NCI-H1436 (cell line): ENCODE results near the gene TRIM34.
"Not testable (repeated sequence)": the region's sequence is repeated elsewhere in the genome, so short reads cannot be mapped to it uniquely, and the experiment has no call there.

Experiments used
- DNase-seq: peaks from one replicate; lab custom pipeline; 2025; lab: John Stamatoyannopoulos, UW

TRIM34 gene, protein sequence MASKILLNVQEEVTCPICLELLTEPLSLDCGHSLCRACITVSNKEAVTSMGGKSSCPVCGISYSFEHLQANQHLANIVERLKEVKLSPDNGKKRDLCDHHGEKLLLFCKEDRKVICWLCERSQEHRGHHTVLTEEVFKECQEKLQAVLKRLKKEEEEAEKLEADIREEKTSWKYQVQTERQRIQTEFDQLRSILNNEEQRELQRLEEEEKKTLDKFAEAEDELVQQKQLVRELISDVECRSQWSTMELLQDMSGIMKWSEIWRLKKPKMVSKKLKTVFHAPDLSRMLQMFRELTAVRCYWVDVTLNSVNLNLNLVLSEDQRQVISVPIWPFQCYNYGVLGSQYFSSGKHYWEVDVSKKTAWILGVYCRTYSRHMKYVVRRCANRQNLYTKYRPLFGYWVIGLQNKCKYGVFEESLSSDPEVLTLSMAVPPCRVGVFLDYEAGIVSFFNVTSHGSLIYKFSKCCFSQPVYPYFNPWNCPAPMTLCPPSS

DNA sequence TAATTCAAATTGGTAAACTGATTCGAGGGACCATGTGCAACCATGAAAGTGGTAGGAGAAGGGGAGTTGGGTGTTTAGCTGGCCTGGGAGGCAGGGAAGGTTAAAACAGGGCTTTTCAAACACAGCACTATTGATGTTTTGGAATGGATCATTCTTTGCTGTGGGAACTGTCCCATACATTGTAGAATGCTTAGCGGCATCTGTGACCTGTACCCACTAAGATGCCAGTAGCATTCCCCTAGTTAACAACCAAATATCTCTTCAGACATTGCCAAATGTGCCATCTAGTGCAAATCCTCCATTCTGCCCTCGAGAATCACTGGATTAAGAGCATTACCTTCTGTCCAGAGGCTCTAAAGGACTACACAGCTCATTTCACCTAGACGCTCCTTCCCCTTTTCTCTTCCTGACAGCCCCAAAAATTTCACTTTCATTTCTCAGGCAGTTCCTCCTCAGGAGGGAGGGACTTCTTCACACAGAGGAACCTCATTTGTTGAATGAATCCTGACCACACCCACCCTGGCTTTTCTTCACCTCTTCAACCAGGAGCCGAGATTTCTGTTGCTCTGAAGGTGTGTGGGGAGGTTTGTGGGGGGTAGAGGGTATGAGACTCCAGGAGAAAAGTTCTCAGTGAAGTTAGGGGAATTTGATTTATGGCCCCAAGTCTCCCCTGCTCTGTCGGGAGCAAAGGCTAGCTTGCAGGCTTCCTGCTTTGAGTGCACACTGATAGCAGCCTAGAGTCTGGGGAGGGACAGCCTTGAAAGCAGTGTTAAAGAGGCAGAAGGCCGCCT lies at the start of gene TRIM34:
TSS of gene TRIM34 (plus strand) at position 513 of the 791 bp plus-strand sequence. CDS start 7,331 bp downstream, outside the sequence.
- DNase-seq = no peak

DNA sequence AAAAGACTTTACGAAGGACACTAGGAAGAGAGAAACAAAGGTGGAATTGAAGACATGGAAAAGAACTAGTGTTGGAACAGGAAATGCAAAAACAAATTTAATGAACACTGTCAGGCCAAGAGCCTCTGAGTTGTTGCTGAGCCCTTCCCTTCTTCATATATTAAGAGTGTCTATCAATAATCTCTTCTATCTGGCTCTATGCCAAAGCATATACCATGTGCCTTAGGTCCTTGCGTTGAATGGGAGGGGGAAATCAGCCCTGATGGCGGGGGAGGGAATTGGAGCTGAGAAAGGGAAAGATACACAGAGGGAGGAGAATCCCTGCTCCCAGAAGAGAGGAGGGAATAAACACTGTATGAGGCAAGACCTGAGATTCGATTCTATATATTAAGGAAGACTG lies 49.6 kb upstream of the TRIM34 start:
- no peak for DNase-seq

DNA sequence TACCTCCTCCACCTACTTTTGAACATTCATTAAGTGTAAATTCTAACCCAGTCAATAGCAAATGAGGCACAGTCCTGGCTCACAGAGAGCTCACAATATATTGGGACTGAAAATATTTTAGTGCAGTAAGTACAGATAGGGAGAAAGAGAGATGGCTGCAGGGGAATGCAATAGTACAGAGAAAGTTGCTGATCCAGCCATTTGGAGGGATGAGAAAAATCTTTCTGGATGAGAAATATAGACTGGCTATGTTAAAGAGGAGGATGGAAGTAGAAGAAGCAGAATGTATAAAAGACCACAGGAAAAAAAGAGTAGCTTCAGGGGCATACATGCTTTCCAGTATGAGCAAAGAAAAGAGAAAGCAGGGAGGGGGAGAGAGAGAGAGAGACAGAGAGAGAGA lies 47.7 kb upstream of the TRIM34 start:
- DNase-seq = no peak

DNA sequence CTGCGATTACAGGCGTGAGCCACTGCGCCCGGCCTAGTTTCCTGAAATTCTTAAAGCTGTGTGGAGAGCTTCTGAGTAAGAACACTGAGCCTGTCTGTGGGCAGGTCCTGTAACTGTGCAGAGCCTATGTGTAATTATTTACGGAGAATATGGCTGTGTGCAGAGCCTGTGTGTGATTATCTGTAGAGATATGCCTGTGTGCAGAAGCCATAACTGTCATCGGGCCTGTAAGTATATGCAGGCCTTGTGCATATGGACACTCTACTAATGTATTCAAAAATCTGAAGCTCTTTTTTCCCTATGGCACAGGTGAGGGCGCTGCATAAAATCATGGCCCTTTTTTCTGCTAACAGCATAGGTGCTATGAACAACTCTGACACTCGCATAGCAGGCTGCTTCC lies 44.2 kb upstream of the TRIM34 start, which contains the start of gene OR52B6:
TSS of gene OR52B6 (plus strand) at position 301 of the 400 bp plus-strand sequence. CDS start at position 301, 0 bp downstream.
- DNase-seq = no peak

DNA sequence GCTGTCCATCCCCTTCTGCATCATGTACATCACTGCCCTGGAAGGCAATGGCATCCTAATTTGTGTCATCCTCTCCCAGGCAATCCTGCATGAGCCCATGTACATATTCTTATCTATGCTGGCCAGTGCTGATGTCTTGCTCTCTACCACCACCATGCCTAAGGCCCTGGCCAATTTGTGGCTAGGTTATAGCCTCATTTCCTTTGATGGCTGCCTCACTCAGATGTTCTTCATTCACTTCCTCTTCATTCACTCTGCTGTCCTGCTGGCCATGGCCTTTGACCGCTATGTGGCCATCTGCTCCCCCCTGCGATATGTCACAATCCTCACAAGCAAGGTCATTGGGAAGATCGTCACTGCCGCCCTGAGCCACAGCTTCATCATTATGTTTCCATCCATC lies 43.8 kb upstream of the TRIM34 start:
- DNase-seq = no peak

DNA sequence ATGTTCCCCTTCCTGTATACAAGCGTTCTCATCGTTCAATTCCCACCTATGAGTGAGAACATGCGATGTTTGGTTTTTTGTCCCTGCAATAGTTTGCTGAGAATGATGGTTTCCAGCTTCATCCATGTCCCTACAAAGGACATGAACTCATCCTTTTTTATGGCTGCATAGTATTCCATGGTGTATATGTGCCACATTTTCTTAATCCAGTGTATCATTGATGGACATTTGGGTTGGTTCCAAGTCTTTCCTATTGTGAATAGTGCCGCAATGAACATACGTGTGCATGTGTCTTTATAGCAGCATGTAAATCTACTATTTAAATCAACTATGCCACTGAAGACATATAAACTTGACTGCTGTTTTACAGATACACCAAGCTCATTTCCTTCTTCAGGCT lies 40.3 kb upstream of the TRIM34 start:
- DNase-seq = not testable (repeated sequence)

DNA sequence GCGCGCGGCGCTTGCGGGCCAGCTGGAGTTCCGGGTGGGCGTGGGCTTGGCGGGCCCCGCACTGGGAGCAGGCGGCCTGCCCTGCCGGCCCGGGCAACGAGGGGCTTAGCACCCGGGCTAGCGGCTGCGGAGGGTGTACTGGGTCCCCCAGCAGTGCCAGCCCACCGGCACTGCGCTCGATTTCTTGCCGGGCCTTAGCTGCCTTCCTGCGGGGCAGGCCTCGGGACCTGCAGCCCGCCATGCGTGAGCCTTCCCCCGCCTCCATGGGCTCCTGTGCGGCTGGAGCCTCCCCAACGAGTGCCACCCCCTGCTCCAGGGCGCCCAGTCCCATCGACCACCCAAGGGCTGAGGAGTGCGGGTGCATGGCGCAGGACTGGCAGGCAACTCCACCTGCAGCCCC lies 34.9 kb upstream of the TRIM34 start:
- DNase-seq = not testable (repeated sequence)

DNA sequence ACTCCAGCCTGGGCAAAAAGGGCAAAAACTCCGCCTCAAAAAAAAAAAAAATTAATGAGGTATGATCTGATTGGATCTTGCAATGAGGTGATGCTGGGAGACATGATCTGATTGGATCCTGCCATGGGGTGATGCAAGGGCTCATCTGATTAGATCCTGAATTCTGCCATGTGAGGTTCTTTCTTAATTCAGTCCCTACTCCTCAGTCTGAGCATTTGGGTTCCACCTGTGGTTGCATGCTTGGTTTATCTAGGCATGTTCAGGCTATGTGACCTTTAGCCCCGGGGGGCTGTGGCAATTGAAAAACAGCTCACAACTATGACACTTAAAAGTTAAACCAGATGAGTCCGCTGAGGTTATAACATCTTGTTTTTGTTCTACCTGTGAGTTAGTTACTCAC lies 33.2 kb upstream of the TRIM34 start:
- DNase-seq = no peak

DNA sequence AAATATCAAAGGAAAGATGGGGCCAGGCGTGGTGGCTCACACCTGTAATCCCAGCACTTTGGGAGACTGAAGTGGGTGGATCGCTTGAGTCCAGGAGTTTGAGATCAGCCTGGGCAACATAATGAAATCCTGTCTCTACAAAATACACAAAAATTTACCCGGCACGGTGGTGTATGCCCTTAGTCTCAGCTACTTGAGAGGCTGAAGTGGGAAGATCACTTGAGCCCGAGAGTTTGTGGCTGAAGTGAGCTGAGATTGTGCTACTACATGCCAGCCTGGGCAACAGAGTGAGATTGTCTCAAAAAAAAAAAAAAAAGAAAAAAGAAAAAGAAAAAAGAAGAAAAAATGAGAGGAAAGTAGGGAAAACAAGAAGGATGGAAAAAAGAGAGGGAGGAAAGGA lies 32.2 kb upstream of the TRIM34 start:
- no peak for DNase-seq

DNA sequence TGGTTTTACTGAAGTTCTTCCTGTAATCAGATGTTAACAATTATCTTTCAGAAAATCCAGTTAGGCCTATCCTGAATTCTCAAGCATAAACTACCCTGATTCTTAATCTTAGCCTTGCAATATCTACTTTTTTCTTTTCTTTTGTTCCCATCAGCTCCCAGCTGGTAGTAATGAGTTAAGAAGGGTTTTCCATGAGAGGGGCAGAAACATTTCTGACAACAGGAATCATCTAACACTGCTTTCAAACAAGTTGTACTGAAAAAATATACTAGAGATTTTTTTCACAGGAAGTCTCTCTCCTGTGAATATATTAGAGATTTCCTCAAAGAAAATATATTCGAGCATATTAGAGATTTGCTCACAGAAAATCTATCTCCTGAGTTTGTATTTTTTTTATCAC lies 31.7 kb upstream of the TRIM34 start:
- no peak for DNase-seq

DNA sequence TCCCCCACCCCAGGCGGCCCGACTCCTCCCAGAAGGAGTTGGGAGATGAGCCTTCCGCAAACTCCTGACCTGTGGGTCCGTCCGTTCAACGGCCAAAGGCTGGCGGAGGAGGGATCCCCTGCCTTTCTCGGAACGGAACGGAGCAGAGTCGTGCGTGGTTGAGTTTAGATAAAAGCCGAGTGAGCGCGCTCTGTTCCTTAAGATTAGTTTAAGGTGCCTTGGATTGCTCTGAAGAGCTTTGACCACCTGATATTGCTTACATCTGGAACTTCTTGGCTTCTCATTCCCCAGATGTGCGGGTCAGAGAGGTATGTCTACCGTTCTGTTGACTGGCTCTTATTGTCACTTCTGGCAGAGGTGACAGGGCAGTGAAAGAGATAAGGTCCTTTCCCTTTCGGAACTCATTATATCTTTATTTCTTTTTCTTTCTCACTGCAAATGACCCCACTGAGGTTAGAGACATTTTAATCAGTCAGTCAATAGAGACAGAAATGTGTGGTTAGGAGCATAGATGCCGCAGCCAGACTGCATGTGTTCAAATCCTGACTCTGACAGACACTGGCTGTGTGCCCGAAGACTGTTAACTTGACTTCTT lies 28.1 kb upstream of the TRIM34 start, which contains the start of gene TRIM6:
TSS of gene TRIM6 (plus strand) at position 31 of the 595 bp plus-strand sequence. CDS start at position 292, 261 bp downstream.
- no peak for DNase-seq

DNA sequence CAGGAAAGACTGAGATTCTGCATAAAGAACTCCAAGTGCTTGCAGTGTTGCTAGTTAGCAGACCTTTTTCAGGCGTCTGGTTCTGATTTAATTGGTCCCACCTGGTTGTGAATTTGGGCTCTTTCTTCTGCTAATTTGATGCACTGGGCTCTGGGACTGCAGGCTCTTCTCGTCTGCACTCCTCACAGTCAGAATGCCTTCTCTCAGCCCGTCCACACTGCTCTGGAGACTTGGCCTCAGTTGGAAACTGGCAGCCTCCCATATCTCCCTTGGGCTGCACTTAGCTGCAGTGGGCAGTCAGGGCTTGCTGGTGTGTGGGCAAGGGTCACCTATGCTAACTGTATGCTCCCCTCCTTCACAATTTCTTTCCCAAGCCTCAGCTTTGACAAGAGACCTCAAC lies 26.8 kb upstream of the TRIM34 start:
- no peak for DNase-seq

DNA sequence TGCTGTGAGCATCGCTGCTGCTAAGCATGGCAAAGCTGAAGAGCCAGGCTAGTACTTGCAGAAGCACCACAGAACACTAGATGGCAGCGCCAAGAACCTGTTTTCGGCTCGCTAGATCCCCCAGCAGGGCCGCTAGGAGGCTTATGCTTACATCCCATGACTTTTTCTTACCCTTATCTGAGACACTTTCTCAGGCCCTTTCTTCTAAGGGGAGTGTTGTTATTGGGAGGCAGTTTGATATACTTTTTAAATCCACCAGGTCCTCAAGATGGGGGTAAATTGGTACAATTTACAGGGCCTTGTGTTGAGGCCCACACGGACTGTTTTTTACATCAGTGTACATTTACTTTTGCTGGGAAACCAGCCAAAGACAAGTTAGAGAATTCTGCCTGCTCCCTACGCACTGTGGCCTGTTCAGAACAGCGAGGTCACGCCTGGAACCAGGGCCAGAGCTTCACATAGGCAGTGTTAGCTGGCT lies 24.4 kb upstream of the TRIM34 start:
- peak; percentile 7 for DNase-seq

DNA sequence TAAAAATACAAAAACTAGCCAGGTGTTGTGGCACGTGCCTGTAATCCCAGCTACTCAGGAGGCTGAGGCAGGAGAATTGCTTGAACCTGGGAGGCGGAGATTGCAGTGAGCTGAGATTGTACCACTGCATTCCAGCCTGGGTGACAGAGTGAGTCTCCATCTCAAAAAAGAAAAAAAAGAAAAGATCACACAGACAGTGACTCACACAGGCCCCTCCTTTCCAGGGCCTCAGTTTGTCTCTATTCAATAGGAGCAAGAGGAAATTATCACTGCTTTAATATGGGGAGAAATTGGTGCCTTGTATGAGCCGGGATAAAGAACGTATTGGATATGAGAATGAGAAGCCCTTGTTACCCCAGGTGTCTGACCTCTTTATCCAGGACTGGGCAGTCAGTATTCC lies 22.0 kb upstream of the TRIM34 start:
- DNase-seq = not testable (repeated sequence)

DNA sequence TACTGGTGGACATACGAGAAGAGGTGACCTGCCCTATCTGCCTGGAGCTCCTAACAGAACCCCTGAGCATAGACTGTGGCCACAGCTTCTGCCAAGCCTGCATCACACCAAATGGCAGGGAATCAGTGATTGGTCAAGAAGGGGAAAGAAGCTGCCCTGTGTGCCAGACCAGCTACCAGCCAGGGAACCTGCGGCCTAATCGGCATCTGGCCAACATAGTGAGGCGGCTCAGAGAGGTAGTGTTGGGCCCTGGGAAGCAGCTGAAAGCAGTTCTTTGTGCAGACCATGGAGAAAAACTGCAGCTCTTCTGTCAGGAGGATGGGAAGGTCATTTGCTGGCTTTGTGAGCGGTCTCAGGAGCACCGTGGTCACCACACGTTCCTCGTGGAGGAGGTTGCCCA lies 21.5 kb upstream of the TRIM34 start:
- no peak for DNase-seq

DNA sequence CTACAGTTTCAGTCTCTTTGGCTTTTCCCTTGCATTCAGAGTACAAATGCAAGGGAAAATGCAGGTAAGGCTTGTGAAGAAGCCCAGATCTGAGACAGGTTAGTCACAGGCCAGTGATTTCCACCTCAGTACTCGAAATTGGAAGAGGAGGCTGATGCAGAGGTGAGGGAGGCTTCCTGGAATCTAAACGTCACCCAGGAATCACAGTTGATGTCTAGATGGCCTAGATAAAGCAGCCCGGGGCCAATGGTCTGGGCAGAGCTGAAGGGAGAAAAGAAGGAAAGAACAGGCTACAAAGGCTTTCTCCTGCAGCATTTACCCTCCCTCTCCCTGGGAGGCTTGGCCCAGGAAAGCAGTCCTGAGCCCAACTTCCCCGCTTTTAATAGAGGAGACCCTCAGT lies 19.9 kb upstream of the TRIM34 start:
- no peak for DNase-seq

DNA sequence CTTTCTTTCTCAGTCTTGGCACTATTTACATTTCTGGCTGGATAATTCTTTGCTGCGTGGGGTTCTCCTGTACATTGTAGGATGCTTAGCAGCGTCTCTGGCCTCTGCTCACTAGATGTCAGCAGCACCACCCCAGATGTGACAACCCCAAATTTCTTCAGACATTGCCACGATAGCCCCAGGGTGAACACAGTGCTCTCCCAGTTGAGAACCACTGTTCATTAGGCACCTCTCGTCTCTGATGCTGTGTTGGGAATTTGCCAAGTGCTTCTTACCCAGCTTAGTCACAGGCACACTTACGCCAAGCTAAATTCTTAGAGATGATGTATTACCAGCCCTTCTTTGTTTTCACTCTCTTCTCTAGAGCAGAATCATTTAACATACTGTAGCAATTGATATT lies 19.0 kb upstream of the TRIM34 start:
- no peak for DNase-seq

DNA sequence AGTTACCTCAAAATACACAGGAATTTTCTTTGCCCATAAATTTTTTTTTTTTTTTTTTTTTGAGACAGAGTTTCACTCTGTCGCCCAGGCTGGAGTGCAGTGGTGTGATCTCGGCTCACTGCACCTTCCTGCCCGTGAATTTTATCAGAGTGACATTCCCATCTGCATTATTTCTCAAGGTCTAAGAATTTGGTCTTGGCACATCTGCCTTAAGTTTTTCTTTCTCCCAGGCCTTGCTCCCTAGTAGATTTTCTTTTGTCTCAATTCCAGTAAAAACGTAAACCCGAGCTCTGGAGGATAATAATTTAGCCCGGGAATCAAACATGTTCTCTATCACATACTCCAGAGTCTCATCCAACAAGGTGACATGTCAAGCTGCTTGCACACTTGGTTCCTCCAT lies 16.0 kb upstream of the TRIM34 start:
- no peak for DNase-seq

DNA sequence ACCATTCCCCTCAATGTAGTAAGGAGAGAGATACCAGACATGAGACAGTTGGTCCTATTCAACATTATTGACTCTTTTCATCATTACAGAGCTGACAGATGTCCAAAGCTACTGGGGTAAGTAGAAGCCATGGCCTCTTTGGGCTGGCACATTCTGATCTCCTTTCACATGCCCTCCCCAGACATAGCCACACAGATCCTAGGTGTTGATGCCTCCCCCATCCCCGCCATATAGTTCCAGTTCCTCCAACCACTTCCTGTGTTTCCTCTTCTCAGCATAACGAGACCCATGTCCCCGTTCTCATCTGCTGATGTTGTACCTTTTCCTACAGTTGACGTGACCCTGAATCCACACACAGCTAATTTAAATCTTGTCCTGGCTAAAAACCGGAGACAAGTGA lies 14.4 kb upstream of the TRIM34 start:
- no peak for DNase-seq

DNA sequence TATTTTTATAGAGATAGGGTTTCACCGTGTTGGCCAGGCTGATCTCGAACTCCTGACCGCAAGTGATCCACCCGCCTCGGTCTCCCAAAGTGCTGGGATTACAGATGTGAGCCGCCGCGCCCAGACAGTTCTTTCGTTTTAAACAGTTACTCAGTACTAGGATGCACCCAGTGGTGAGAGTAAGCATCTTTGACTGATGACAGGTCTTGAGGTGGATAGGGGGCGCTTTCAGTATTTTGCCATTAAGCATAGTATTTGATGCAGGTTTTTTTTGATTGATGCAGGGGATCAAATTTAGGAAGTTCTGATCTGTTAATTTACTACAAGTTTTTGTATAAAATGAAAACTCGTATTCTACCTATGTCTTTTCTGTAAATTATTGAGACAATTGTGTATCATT lies 13.2 kb upstream of the TRIM34 start:
- no peak for DNase-seq

DNA sequence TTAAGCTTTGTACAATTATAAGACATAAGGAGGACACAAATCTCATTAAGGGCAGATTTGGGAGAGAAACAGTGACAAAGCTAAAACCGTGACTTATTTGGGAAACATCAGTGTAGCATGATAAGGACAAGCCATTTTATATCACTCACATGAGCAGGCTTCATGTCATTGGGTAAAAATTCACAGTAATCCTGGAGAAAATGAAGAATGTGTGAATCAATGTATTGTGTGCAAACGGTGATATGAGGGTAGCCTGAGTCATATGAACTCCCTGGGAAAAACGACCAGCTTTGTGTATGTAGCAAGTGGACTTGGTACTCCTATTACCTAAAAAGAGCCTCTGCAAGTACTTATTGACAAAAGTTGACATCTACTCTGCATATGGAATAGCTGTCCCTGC lies 6.0 kb upstream of the TRIM34 start:
- no peak for DNase-seq
